Measurements from ENCODE around the gene MED28. TPM values are rescaled to one million over a fixed set of nuclear protein-coding genes. Genes with fewer than 3 reads are reported as not detected.

Gene MED28
- total RNA-seq, 1 donor from 2014 or later: 53.2 TPM

DNA sequence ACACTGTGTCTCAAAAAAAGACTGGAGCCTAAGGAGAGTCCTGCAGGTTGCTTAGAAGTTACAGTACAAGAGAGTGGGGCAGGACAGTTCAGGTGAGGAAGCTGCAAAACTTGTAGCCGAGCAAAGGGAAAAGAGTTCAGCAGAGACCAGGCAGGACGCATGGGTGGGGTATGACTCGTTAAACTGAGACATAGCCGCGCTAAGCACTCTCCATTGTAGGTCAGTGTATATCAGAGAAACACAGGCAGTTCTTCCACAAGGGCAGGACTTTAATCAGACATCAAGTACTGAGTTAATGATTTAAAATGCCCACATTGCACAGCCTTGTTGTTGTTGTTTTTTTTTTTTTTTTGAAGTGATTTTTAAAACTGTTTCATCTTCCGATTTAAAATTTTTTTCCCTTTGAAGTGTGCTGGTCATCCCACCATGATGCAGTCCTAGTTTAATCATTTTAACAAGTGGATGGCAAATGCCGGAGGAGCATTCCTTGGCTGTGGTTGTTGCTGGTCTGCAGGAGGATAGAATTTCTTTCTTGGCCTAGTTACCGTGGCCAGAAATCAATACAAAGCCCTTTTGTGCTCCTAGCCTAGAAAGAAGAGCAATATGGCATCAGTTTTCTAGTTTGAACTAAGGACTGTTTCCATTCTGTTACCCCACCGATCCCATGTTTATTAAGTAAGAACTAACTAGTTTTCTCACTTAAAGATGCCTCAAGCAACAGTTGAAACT lies 27.2 kb upstream of the MED28 start:
- Mint-ChIP-seq H3K4me1 (ENCODE audit: low read depth) (peaks cover 6% of the 10 kb centered on the region), H3K27me3 (ENCODE audit: low read depth) (no peaks in the 10 kb centered on the region), H3K27ac (no peak overlapping the region), H3K9me3 (no peaks in the 10 kb centered on the region), H3K4me3 (ENCODE audit: low read depth) (no peak overlapping the region), H3K36me3 (ENCODE audit: low read depth) (peaks cover 76% of the 10 kb centered on the region)
- DNase-seq (ENCODE audit: low spot score): no peak
- intact Hi-C loops (cut with micrococcal nuclease): no loop called here

DNA sequence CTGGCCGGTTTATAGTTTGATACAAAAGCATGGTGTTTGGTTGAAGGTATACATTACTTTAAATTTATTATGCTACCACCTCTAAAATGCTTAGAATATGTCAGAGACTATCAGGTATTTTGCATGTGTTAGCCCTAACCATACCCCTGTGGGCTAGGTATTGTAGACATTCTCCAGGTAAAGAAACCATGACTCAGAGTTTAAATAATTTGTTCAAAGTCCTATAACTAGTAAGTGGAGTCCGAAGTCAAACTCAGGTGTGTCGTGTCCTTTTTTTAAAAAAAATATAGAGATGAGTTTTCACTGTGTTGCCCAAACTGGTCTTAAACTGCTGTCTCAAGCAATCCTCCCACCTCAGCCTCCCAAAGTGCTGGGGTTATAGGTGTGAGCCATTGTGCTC lies 25.1 kb upstream of the MED28 start:
- Mint-ChIP-seq H3K4me1 (ENCODE audit: low read depth) (peaks cover 17% of the 10 kb centered on the region), H3K36me3 (ENCODE audit: low read depth) (peaks cover 75% of the 10 kb centered on the region)

DNA sequence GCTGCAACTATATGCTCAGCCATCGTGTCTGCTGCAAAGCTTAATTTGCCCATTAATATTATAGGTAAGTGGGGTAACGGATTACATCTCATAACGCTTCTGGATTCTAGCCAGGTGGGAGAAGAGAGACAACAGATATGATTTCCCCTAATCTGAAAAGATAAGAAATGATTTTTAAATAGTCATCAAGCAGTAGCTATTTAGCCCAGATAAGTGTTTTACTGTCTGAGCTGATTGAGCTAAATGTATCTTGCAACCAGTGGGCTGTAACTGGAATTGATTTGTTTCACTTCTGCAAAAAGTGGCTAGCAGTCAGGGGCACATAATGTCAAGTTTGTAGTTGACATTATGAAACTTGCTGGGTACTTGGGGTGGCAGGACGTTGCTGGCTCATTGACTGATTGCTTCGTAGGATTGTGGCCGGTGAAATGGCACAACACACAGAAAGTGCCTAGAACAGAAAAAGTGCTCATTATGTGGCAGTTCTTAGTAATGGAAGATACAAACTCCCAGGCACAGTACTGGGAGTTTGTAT lies 18.9 kb upstream of the MED28 start:
- intact Hi-C loops (cut with micrococcal nuclease): no loop called here
- no peak overlapping the region for H3K4me3 Mint-ChIP-seq (ENCODE audit: low read depth)
- no peak for DNase-seq (ENCODE audit: low spot score)
- H3K27me3 Mint-ChIP-seq (ENCODE audit: low read depth): no peaks in the 10 kb centered on the region
- H3K4me1 Mint-ChIP-seq (ENCODE audit: low read depth): peaks cover 13% of the 10 kb centered on the region
- peaks cover 60% of the 10 kb centered on the region for H3K36me3 Mint-ChIP-seq (ENCODE audit: low read depth)
- H3K9me3 Mint-ChIP-seq: no peaks in the 10 kb centered on the region
- H3K27ac Mint-ChIP-seq: no peak overlapping the region

More for the DNA sequence above, 25.1 kb upstream of the MED28 start:
- no peak overlapping the region for H3K27ac Mint-ChIP-seq
- H3K9me3 Mint-ChIP-seq: no peaks in the 10 kb centered on the region
- DNase-seq (ENCODE audit: low spot score): no peak
- H3K4me3 Mint-ChIP-seq (ENCODE audit: low read depth): no peak overlapping the region
- intact Hi-C loops (cut with micrococcal nuclease): no loop called here
- H3K27me3 Mint-ChIP-seq (ENCODE audit: low read depth): no peaks in the 10 kb centered on the region

DNA sequence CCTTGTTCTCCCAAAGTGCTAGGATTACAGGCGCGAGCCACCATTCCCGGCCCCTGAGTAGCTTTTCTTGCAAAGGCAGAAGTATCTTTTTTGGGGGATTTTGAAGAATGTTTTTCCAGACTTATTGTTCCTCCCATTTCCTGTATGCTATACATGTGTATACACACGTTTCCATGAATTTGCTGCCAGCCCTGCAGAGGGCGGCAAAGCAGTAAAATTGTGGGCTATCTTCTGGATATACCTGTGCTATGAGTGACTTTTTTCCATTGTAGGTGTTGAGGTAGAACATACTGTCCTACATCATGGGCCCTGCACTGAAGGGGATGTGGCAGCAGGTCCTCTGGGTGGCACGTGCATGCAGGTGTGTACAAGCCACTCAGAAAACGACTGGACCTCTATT lies 16.9 kb upstream of the MED28 start:
- intact Hi-C loops (cut with micrococcal nuclease): no loop called here
- Mint-ChIP-seq H3K27ac (no peak overlapping the region), H3K4me3 (ENCODE audit: low read depth) (no peak overlapping the region), H3K4me1 (ENCODE audit: low read depth) (peaks cover 8% of the 10 kb centered on the region), H3K9me3 (no peaks in the 10 kb centered on the region), H3K27me3 (ENCODE audit: low read depth) (no peaks in the 10 kb centered on the region), H3K36me3 (ENCODE audit: low read depth) (peaks cover 53% of the 10 kb centered on the region)
- no peak for DNase-seq (ENCODE audit: low spot score)

DNA sequence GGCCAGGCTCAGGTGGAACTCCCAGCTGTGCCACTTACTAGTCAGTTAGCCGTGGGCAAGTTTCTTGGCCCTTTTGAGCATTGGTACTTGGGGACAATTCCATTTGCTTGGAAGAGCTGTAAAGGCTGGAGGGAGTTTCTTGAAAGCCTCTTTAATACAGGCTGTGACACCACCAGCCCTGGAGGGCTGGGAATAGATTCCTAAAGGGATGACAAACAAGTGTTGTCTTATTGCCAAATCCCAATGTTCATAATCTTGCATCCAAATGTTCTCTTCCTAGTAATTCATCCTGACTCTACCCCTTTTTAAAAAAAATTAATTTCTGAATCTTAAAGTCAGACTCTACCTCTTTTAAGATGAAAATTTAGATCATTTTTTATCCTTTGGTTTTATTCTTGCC lies 14.6 kb upstream of the MED28 start:
- H3K9me3 Mint-ChIP-seq: no peaks in the 10 kb centered on the region
- no peak for DNase-seq (ENCODE audit: low spot score)
- H3K4me3 Mint-ChIP-seq (ENCODE audit: low read depth): no peak overlapping the region
- no peaks in the 10 kb centered on the region for H3K27me3 Mint-ChIP-seq (ENCODE audit: low read depth)
- H3K27ac Mint-ChIP-seq: no peak overlapping the region
- intact Hi-C loops (cut with micrococcal nuclease): no loop called here
- no peaks in the 10 kb centered on the region for H3K4me1 Mint-ChIP-seq (ENCODE audit: low read depth)
- H3K36me3 Mint-ChIP-seq (ENCODE audit: low read depth): peaks cover 46% of the 10 kb centered on the region

DNA sequence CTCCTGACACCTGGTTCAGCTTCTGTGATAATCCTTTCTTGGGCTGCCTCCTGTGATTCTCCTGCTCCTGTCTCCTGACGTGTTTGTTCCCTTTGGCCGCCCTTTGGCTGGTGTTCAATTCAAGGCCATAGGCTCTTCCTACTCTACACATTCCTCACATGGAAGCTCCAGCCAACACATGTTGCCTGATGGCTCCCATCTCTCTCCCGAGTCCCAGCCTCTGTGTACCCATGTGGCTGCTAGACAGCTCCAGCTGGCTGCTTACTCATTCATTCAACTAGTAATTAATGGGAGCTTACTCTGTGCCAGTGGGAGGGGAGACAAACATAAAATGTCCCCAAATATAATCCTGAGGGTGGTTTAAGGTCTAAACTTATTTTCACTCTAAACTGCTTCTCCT lies 9.2 kb upstream of the MED28 start:
- no peak for DNase-seq (ENCODE audit: low spot score)
- Mint-ChIP-seq H3K36me3 (ENCODE audit: low read depth) (peaks cover 41% of the 10 kb centered on the region), H3K27ac (no peak overlapping the region), H3K27me3 (ENCODE audit: low read depth) (no peaks in the 10 kb centered on the region), H3K4me3 (ENCODE audit: low read depth) (no peak overlapping the region), H3K9me3 (no peaks in the 10 kb centered on the region), H3K4me1 (ENCODE audit: low read depth) (no peaks in the 10 kb centered on the region)
- intact Hi-C loops (cut with micrococcal nuclease): no loop called here

DNA sequence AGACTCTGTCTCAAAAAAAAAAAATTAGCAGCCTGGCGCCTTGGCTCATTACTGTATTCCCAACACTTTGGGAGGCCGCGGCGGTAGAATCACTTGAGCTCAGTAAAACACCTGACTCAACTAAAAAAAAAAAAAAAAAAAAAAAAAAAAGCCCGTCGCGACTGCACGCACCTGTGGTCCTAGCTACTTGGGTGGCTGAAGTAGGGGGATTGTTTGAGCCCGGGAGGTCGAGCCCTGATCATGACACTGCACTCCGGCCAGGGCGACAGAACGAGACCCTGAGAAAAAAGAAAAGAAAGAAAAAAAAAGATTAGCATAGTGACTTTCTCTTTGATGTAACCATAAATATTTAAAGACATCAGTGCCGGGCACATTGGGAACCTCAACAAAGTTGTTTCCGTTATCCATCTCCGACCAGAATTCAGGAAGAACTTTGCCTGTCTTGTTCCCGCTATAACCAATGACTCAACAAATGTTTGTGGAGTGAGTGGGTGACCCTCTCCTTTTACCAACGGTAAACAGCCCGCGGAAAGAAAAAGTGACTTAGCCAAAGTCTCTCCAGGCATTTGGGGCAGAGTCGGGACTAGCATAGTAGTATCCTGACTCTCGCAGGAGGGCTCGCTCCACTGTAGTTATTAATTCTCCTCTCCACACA lies 553 bp upstream of the MED28 start:
- peaks cover 18% of the 10 kb centered on the region for H3K4me1 Mint-ChIP-seq (ENCODE audit: low read depth)
- peaks cover 19% of the 10 kb centered on the region for H3K36me3 Mint-ChIP-seq (ENCODE audit: low read depth)

DNA sequence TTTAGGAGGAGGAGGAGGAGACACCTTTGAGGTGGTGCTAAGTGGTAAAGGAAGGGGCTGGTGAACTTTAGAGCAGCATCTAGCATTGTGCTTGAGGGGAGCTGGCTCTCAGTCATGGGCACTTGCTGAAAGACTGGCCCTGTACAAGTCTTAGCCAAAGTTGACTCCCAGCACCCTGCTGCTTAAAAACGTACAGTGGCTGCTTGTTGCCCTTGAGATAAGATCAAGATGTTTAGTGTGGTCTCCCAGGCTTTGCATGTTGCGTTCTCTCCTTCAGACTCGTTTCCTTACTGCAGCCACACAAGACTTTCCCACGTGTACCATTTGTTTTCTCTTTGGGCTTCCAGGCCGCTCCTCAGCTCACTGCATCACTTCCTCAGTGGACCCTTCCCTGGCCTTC lies 1.8 kb downstream of the MED28 start:
- Mint-ChIP-seq H3K9me3 (no peaks in the 10 kb centered on the region), H3K27ac (peak overlapping the region; percentile 10), H3K36me3 (ENCODE audit: low read depth) (peaks cover 39% of the 10 kb centered on the region), H3K27me3 (ENCODE audit: low read depth) (no peaks in the 10 kb centered on the region), H3K4me3 (ENCODE audit: low read depth) (peak overlapping the region; percentile 66), H3K4me1 (ENCODE audit: low read depth) (peaks cover 27% of the 10 kb centered on the region)
- intact Hi-C loops (cut with micrococcal nuclease): no loop called here
- DNase-seq (ENCODE audit: low spot score): no peak

More for the DNA sequence above, 553 bp upstream of the MED28 start:
- DNase-seq (ENCODE audit: low spot score): peak; percentile 12
- H3K4me3 Mint-ChIP-seq (ENCODE audit: low read depth): peak overlapping the region; percentile 90
- intact Hi-C loops (cut with micrococcal nuclease): loop anchor here (1.0 to 2.0 kb wide), 5 partner anchors 23 to 407 kb away; partner anchors contain the start of genes LAP3, LCORL and QDPR
- no peaks in the 10 kb centered on the region for H3K27me3 Mint-ChIP-seq (ENCODE audit: low read depth)
- no peaks in the 10 kb centered on the region for H3K9me3 Mint-ChIP-seq
- H3K27ac Mint-ChIP-seq: peak overlapping the region; percentile 91

DNA sequence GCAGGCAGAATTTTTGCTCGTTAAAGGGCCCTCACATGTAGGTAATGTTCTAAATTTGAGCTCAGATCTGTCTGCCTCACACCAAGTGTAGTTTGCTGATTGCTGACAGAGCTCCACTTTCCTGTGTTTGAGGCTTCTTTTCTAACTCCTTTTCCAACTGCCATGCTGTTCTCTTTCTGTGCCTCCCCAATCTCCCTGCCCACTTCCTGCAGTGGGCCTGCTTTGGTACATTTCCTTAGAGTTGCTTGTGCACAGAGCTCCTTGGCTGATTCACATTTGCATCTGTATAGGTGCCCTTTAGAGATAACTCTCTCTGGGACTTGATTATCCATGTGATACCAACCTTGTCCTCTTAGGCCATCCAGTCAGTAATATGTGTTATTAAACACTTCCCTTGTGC lies 4.5 kb downstream of the MED28 start:
- intact Hi-C loops (cut with micrococcal nuclease): no loop called here
- H3K4me1 Mint-ChIP-seq (ENCODE audit: low read depth): peaks cover 23% of the 10 kb centered on the region
- H3K4me3 Mint-ChIP-seq (ENCODE audit: low read depth): peak overlapping the region; percentile 17
- H3K27me3 Mint-ChIP-seq (ENCODE audit: low read depth): no peaks in the 10 kb centered on the region
- H3K9me3 Mint-ChIP-seq: no peaks in the 10 kb centered on the region
- peak overlapping the region; percentile 58 for H3K27ac Mint-ChIP-seq
- DNase-seq (ENCODE audit: low spot score): no peak
- H3K36me3 Mint-ChIP-seq (ENCODE audit: low read depth): peaks cover 65% of the 10 kb centered on the region

DNA sequence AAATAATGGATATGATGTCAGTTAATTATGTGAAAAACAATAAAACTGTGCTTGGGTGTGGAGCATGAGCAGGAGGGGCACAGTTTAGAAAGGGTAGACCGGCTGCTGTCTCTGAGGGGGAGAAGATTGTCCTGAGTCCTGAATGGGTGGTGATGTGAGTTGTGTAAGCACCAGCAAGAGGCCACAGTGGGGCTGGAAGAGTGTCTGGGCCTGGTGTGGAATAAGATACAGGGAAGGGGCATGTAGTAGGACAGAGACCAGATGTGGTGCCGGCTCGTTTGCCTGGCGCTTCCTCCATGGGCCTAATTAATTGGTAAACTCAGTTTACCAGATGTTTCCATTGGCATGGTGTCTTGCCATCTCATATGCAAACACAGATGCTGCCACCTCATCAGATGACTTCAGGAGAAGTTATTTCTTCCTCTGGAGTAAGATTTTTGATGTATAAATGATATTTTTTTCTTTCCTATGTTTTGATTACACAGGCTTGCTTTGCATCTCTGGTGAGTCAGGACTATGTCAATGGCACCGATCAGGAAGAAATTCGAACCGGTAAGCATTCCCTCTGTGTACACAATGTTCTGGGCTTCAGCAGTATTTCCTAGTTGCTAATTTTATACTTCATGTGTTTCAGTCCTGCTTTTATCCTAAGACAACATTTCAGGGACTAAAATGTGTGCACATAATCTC lies 5.1 kb downstream of the MED28 start:
- H3K36me3 Mint-ChIP-seq (ENCODE audit: low read depth): peaks cover 71% of the 10 kb centered on the region
- intact Hi-C loops (cut with micrococcal nuclease): no loop called here

DNA sequence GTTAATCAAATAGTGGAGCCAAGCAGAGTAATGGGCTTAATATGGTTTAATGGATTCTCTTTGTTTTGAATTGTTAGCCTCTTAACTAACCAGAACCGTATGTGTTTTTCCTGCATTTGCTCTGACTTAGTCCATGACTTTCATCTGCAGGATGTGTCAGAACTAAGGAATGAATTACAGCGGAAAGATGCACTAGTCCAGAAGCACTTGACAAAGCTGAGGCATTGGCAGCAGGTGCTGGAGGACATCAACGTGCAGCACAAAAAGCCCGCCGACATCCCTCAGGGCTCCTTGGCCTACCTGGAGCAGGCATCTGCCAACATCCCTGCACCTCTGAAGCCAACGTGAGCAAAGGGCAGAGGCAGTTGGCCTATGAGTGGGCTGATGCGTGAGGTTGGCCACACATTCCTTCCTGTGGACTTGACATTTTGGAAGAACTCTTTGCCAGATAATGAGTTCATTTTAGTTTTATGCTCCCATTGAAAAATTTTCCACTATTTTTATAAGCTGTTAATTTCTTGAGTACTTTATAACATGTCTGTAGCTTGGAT lies 9.1 kb downstream of the MED28 start:
- no peaks in the 10 kb centered on the region for H3K27me3 Mint-ChIP-seq (ENCODE audit: low read depth)
- H3K27ac Mint-ChIP-seq: no peak overlapping the region
- peaks cover 88% of the 10 kb centered on the region for H3K36me3 Mint-ChIP-seq (ENCODE audit: low read depth)
- no peak overlapping the region for H3K4me3 Mint-ChIP-seq (ENCODE audit: low read depth)
- no peak for DNase-seq (ENCODE audit: low spot score)
- peaks cover 11% of the 10 kb centered on the region for H3K4me1 Mint-ChIP-seq (ENCODE audit: low read depth)
- intact Hi-C loops (cut with micrococcal nuclease): no loop called here
- H3K9me3 Mint-ChIP-seq: no peaks in the 10 kb centered on the region

More for the DNA sequence above, 5.1 kb downstream of the MED28 start:
- Mint-ChIP-seq H3K27ac (peak overlapping the region; percentile 58), H3K4me3 (ENCODE audit: low read depth) (no peak overlapping the region), H3K4me1 (ENCODE audit: low read depth) (peaks cover 23% of the 10 kb centered on the region), H3K27me3 (ENCODE audit: low read depth) (no peaks in the 10 kb centered on the region), H3K9me3 (no peaks in the 10 kb centered on the region)
- DNase-seq (ENCODE audit: low spot score): no peak

DNA sequence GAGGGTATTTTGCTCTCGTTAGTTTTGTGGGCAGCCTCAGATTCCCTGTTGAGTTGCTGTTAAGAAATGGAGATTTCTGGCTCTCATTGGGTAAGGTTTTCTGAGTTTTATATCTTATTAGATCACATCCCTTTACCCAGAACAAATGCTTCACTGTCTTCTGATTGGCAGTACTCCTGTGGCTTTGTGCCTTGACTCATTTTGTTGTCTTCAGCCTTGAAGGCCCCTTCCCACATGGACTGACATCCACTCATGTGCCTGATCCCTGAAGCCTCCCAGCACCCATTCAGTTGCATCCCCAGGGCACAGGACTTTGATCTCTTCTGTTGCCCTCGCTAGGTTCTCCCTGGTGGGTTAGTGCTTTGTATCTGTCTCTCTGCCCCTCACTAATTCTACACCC lies 10.4 kb downstream of the MED28 start:
- Mint-ChIP-seq H3K27ac (no peak overlapping the region), H3K9me3 (no peaks in the 10 kb centered on the region), H3K4me3 (ENCODE audit: low read depth) (no peak overlapping the region), H3K36me3 (ENCODE audit: low read depth) (peaks cover 89% of the 10 kb centered on the region), H3K4me1 (ENCODE audit: low read depth) (peaks cover under 1% of the 10 kb centered on the region), H3K27me3 (ENCODE audit: low read depth) (no peaks in the 10 kb centered on the region)
- intact Hi-C loops (cut with micrococcal nuclease): no loop called here
- no peak for DNase-seq (ENCODE audit: low spot score)
